H9 (cell line): ENCODE results near the gene ZNF611. TPM values are rescaled to one million over a fixed set of nuclear protein-coding genes. Genes with fewer than 3 reads are reported as not detected.

Experiments used
- DNase-seq: peaks from one replicate; pipeline ENCODE4 v3.0.0-alpha.2; 2017
- H2AFZ ChIP-seq: one replicate; pipeline ENCODE4 v1.6.1; 2013; ENCODE audit warnings: mild to moderate bottlenecking, low read length, control low read depth, moderate library complexity
- H2AK5ac ChIP-seq: 2 replicates; pipeline ENCODE4 v1.6.1; 2013; ENCODE audit warnings: low read length, control low read depth, mixed read lengths; ENCODE audit not compliant: insufficient read length
- H2BK120ac ChIP-seq: one replicate; pipeline ENCODE4 v1.6.1; 2013; ENCODE audit warnings: low read depth, mild to moderate bottlenecking, low read length, control low read depth, inconsistent platforms; ENCODE audit not compliant: poor library complexity, severe bottlenecking
- H2BK12ac ChIP-seq: 2 replicates; pipeline ENCODE4 v1.6.1; 2013; ENCODE audit warnings: low read length, control low read depth, mixed read lengths, low read depth; ENCODE audit not compliant: insufficient read length
- H2BK15ac ChIP-seq: 2 replicates; pipeline ENCODE4 v1.6.1; 2013; ENCODE audit warnings: low read depth, low read length, control low read depth
- H2BK20ac ChIP-seq: one replicate; pipeline ENCODE4 v1.6.1; 2013; ENCODE audit warnings: low read depth, mild to moderate bottlenecking, low read length, control low read depth, inconsistent platforms; ENCODE audit not compliant: poor library complexity, severe bottlenecking
- H2BK5ac ChIP-seq: 2 replicates; pipeline ENCODE4 v1.6.1; 2013; ENCODE audit warnings: low read length, control low read depth, mixed read lengths; ENCODE audit not compliant: insufficient read length
- H3K14ac ChIP-seq: 2 replicates; pipeline ENCODE4 v1.6.1; 2013; ENCODE audit warnings: low read length, control low read depth; ENCODE audit not compliant: insufficient read depth
- H3K18ac ChIP-seq: 2 replicates; pipeline ENCODE4 v1.6.1; 2013; ENCODE audit warnings: low read depth, mild to moderate bottlenecking, mixed read lengths, low read length, control low read depth; ENCODE audit not compliant: insufficient read length
- H3K23ac ChIP-seq: 2 replicates; pipeline ENCODE4 v1.6.1; 2013; ENCODE audit warnings: low read length, control low read depth, mixed read lengths, low read depth; ENCODE audit not compliant: insufficient read length
- H3K23me2 ChIP-seq: 2 replicates; pipeline ENCODE4 v1.6.1; 2013; ENCODE audit warnings: low read depth, mild to moderate bottlenecking, mixed read lengths, low read length, control low read depth; ENCODE audit not compliant: insufficient read length, poor library complexity, severe bottlenecking
- H3K27ac ChIP-seq: 2 replicates; pipeline ENCODE4 v1.5.1; 2013; ENCODE audit warnings: low read length, control low read depth, mixed read lengths, low read depth; ENCODE audit not compliant: insufficient read length
- H3K27me3 ChIP-seq: 2 replicates; pipeline ENCODE4 v1.6.1; 2013; ENCODE audit warnings: low read length, control low read depth, inconsistent platforms; ENCODE audit not compliant: insufficient read depth
- H3K4ac ChIP-seq: 2 replicates; pipeline ENCODE4 v1.6.1; 2013; ENCODE audit warnings: low read depth, mild to moderate bottlenecking, control low read depth, inconsistent platforms, low read length, moderate library complexity
- H3K4me1 ChIP-seq: 2 replicates; pipeline ENCODE4 v1.6.1; 2013; ENCODE audit warnings: low read length, control low read depth, inconsistent platforms; ENCODE audit not compliant: insufficient read depth
- H3K4me2 ChIP-seq: 2 replicates; pipeline ENCODE4 v1.6.1; 2013; ENCODE audit warnings: low read length, control low read depth, mixed read lengths; ENCODE audit not compliant: insufficient read length, insufficient read depth
- H3K56ac ChIP-seq: 2 replicates; pipeline ENCODE4 v1.6.1; 2013; ENCODE audit warnings: low read depth, mild to moderate bottlenecking, mixed read lengths, low read length, control low read depth; ENCODE audit not compliant: insufficient read length
- H3K79me1 ChIP-seq: 2 replicates; pipeline ENCODE4 v1.6.1; 2013; ENCODE audit warnings: low read depth, mild to moderate bottlenecking, moderate library complexity, low read length, control low read depth, inconsistent platforms; ENCODE audit not compliant: insufficient read depth, poor library complexity, severe bottlenecking
- H3K79me2 ChIP-seq: 2 replicates; pipeline ENCODE4 v1.6.1; 2013; ENCODE audit warnings: low read length, control low read depth, inconsistent platforms; ENCODE audit not compliant: insufficient read depth
- H3K9ac ChIP-seq: 2 replicates; pipeline ENCODE4 v1.6.1; 2013; ENCODE audit warnings: low read length, control low read depth, mixed read lengths; ENCODE audit not compliant: insufficient read length; ENCODE audit errors: extremely low read depth
- H3K9me3 ChIP-seq: one replicate; pipeline ENCODE4 v1.6.1; 2013; ENCODE audit warnings: low read depth, low read length, inconsistent platforms; ENCODE audit not compliant: control insufficient read depth
- H3T11ph ChIP-seq: one replicate; pipeline ENCODE4 v1.6.1; 2013; ENCODE audit warnings: mild to moderate bottlenecking, low read length, control low read depth, inconsistent platforms
- H4K20me1 ChIP-seq: one replicate; pipeline ENCODE4 v1.6.1; 2013; ENCODE audit not compliant: control insufficient read depth, insufficient read length, insufficient read depth
- H4K5ac ChIP-seq: 2 replicates; pipeline ENCODE4 v1.6.1; 2013; ENCODE audit warnings: low read depth, mild to moderate bottlenecking, mixed read lengths, low read length, control low read depth; ENCODE audit not compliant: insufficient read length
- H4K8ac ChIP-seq: replicated peaks from 2 replicates; pipeline ENCODE4 v1.6.1; 2013; ENCODE audit warnings: low read length, control low read depth, mixed read lengths, low read depth; ENCODE audit not compliant: insufficient read length
- H4K91ac ChIP-seq: 2 replicates; pipeline ENCODE4 v1.6.1; 2013; ENCODE audit warnings: low read depth, mild to moderate bottlenecking, moderate library complexity, mixed read lengths, low read length, control low read depth; ENCODE audit not compliant: insufficient read length
- H3K27ac Mint-ChIP-seq, 3 experiments: 2 replicates in 2 of 3; 3 replicates in 1 of 3; pipeline ENCODE4 v1.8.0; 2020 to 2021; ENCODE audit warnings: mixed read lengths in 3 of 3, mild to moderate bottlenecking in 1 of 3, moderate library complexity in 1 of 3
- H3K27me3 Mint-ChIP-seq: 2 replicates; pipeline ENCODE4 v1.8.0; 2021; ENCODE audit warnings: low read depth, mild to moderate bottlenecking, moderate library complexity, mixed read lengths
- H3K36me3 Mint-ChIP-seq, 3 experiments: 2 replicates in 2 of 3; 3 replicates in 1 of 3; pipeline ENCODE4 v1.8.0; 2020 to 2021; ENCODE audit warnings: low read depth in 3 of 3, mixed read lengths in 3 of 3; ENCODE audit not compliant: insufficient read depth in 1 of 3
- H3K4me1 Mint-ChIP-seq, 2 experiments: 2 replicates each; pipeline ENCODE4 v1.8.0; 2020; ENCODE audit warnings: mixed read lengths in 2 of 2
- H3K4me3 Mint-ChIP-seq, 2 experiments: 2 replicates in 1 of 2; 3 replicates in 1 of 2; pipeline ENCODE4 v1.8.0; 2020 to 2021; ENCODE audit warnings: mild to moderate bottlenecking in 2 of 2, mixed read lengths in 2 of 2, moderate library complexity in 1 of 2
- H3K9me3 Mint-ChIP-seq, 2 experiments: 2 replicates in 1 of 2; 3 replicates in 1 of 2; pipeline ENCODE4 v1.8.0; 2020; ENCODE audit warnings: mild to moderate bottlenecking in 2 of 2, mixed read lengths in 2 of 2, moderate library complexity in 1 of 2
- CTCF ChIP-seq: fragments of 200-600 bp; sonication (generic); conservative IDR thresholded peaks from 3 replicates; pipeline ENCODE4 v1.8.0; 2021; ENCODE audit warnings: antibody characterized with exemption, mild to moderate bottlenecking
- WGBS: extraction: QIAGEN DNeasy Blood & Tissue Kit; methylation state at CpG from one replicate; pipeline ENCODE4 v1.1.7; 2013; ENCODE audit warnings: missing lambda C conversion rate, low lambda C conversion rate, mixed read lengths; ENCODE audit not compliant: insufficient read length; ENCODE audit errors: extremely low coverage; 5-methylcytosine and 5-hydroxymethylcytosine counted together
- total RNA-seq: library from RNA; stranded (reverse); gene quantifications from 2 replicates; pipeline ENCODE4 v1.2.1, GENCODE V29; 2021

The ZNF611 gene
- total RNA-seq, 1 experiment from 2014 or later, result 25.6 TPM

DNA sequence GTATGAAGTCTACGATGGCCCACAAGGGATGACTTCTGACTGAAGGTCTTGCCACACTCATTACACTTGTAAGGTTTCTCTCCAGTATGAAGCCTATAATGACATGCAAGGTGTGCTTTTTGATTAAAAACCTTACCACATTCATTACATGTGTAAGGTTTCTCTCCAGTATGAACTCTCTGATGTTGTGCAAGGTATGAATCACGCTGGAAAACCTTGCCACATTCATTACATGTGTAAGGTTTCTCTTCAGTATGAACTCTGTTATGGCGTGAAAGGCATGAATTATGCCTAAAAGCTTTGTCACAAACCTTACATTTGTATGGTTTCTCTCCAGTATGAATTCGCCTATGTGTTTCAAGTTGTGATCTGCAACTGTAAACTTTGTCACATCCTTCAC, 81.7 kb downstream of the ZNF611 start:
- TF ChIP-seq CTCF, result no peak
- H3K23me2 ChIP-seq, result no peaks in the 10 kb centered on the region
- H3K23ac ChIP-seq, result no peak overlapping the region
- Mint-ChIP-seq H3K36me3 (peaks cover 19 to 32% (median 20%) of the 10 kb centered on the region in 3 experiments; a peak in 6 of 7 replicates), H3K4me1 (no peaks in the 10 kb centered on the region), H3K4me3 (no peak overlapping the region), H3K27me3 (no peaks in the 10 kb centered on the region), H3K27ac (no peak overlapping the region), H3K9me3 (no peaks in the 10 kb centered on the region)
- H3K79me2 ChIP-seq, result no peaks in the 10 kb centered on the region
- no peak overlapping the region for H3T11ph ChIP-seq
- H3K56ac ChIP-seq, result no peak overlapping the region
- H2AK5ac ChIP-seq, result no peak overlapping the region
- H3K9me3 ChIP-seq, result no peaks in the 10 kb centered on the region
- H3K4me1 ChIP-seq, result no peaks in the 10 kb centered on the region
- no peak overlapping the region for H2BK5ac ChIP-seq
- H2AFZ ChIP-seq, result no peak overlapping the region
- H3K4ac ChIP-seq, result no peak overlapping the region
- no peak overlapping the region for H2BK15ac ChIP-seq
- H4K91ac ChIP-seq, result no peak overlapping the region
- no peaks in the 10 kb centered on the region for H4K20me1 ChIP-seq
- H3K27ac ChIP-seq, result no peak overlapping the region
- no peak overlapping the region for H3K4me2 ChIP-seq
- H3K18ac ChIP-seq, result no peak overlapping the region
- no peak overlapping the region for H3K14ac ChIP-seq
- no peaks in the 10 kb centered on the region for H3K27me3 ChIP-seq
- H3K9ac ChIP-seq, result no peak overlapping the region
- H2BK20ac ChIP-seq, result no peak overlapping the region
- no peak overlapping the region for H2BK12ac ChIP-seq
- no peak overlapping the region for H4K8ac ChIP-seq
- no peak overlapping the region for H2BK120ac ChIP-seq
- WGBS, result no CpG with 5 or more reads among the region's 4 CpGs
- H4K5ac ChIP-seq, result no peak overlapping the region
- DNase-seq, result no peak
- no peaks in the 10 kb centered on the region for H3K79me1 ChIP-seq

Other genes starting within 250 kb of the ZNF611 start
- gene ZNF808, start 207.4 kb downstream of the ZNF611 start, total RNA-seq, result 33.7 and 35.7 TPM in 2 replicates
- 23.7 and 24.4 TPM in 2 replicates for gene ZNF701, start 164.8 kb downstream of the ZNF611 start, total RNA-seq
- gene ZNF83, start 96.7 kb downstream of the ZNF611 start, total RNA-seq, result 28.7 and 31.6 TPM in 2 replicates
- gene ZNF600, start 51.7 kb upstream of the ZNF611 start, total RNA-seq, result 8.0 and 9.3 TPM in 2 replicates
- gene ZNF28, start 86.6 kb upstream of the ZNF611 start, total RNA-seq, result 23.6 and 31.3 TPM in 2 replicates
- gene ZNF468, start 122.6 kb upstream of the ZNF611 start, total RNA-seq, result 34.0 and 34.7 TPM in 2 replicates
- gene ZNF320, start 162.6 kb upstream of the ZNF611 start, total RNA-seq, result 20.2 and 26.1 TPM in 2 replicates
- gene ZNF888, start 188.4 kb upstream of the ZNF611 start, total RNA-seq, result 12.1 and 13.4 TPM in 2 replicates
- gene ZNF816, start 227.8 kb upstream of the ZNF611 start, total RNA-seq, result 14.0 and 15.1 TPM in 2 replicates